MM.1S (cell line): ENCODE measurements around the gene ATP13A3.

Experiments used
- DNase-seq: peaks from one replicate; pipeline ENCODE4 v3.0.0-alpha.2; 2015
- H2AFZ ChIP-seq: fragments of 300-600 bp; sonication (generic); 2 replicates; pipeline ENCODE4 v1.6.0; 2016; ENCODE audit warnings: antibody characterized with exemption, low read length
- H3F3A ChIP-seq: fragments of 300-600 bp; sonication (generic); 2 replicates; pipeline ENCODE4 v1.6.1; 2016; ENCODE audit warnings: mild to moderate bottlenecking, antibody characterized with exemption, low read length, moderate library complexity, mixed read lengths; ENCODE audit not compliant: insufficient read depth
- H3K27ac ChIP-seq: fragments of 300-600 bp; sonication (generic); 2 replicates; pipeline ENCODE4 v1.5.1; 2016; ENCODE audit warnings: mild to moderate bottlenecking, low read length
- H3K27me3 ChIP-seq: fragments of 300-600 bp; sonication (generic); replicated peaks from 2 replicates; pipeline ENCODE4 v1.6.0; 2016; ENCODE audit warnings: low read length; ENCODE audit not compliant: insufficient read depth
- H3K36me3 ChIP-seq: fragments of 300-600 bp; sonication (generic); replicated peaks from 2 replicates; pipeline ENCODE4 v1.6.1; 2016; ENCODE audit warnings: mild to moderate bottlenecking, low read length, mixed read lengths; ENCODE audit not compliant: insufficient read depth
- H3K4me1 ChIP-seq: fragments of 300-600 bp; sonication (generic); 2 replicates; pipeline ENCODE4 v1.6.1; 2016; ENCODE audit warnings: low read length, mixed read lengths
- H3K4me2 ChIP-seq: fragments of 300-600 bp; sonication (generic); 2 replicates; pipeline ENCODE4 v1.6.0; 2016; ENCODE audit warnings: low read depth, low read length
- H3K4me3 ChIP-seq: fragments of 300-600 bp; sonication (generic); 2 replicates; pipeline ENCODE4 v1.5.1; 2016; ENCODE audit warnings: low read length, mixed read lengths
- H3K79me2 ChIP-seq: fragments of 300-600 bp; sonication (generic); 2 replicates; pipeline ENCODE4 v1.6.1; 2016; ENCODE audit warnings: mixed run types, low read length, mixed read lengths
- H3K9ac ChIP-seq: fragments of 300-600 bp; sonication (generic); 2 replicates; pipeline ENCODE4 v1.6.1; 2016; ENCODE audit warnings: low read length, mixed read lengths
- H3K9me2 ChIP-seq: fragments of 300-600 bp; sonication (generic); replicated peaks from 2 replicates; pipeline ENCODE4 v1.6.1; 2016; ENCODE audit warnings: mild to moderate bottlenecking, low read length, mixed read lengths; ENCODE audit not compliant: insufficient read depth
- H3K9me3 ChIP-seq: fragments of 300-600 bp; sonication (generic); replicated peaks from 2 replicates; pipeline ENCODE4 v1.6.1; 2016; ENCODE audit warnings: mild to moderate bottlenecking, low read length, mixed read lengths; ENCODE audit not compliant: insufficient read depth
- H4K20me1 ChIP-seq: fragments of 300-600 bp; sonication (generic); 2 replicates; pipeline ENCODE4 v1.6.1; 2016; ENCODE audit warnings: mild to moderate bottlenecking, low read length, moderate library complexity, mixed read lengths; ENCODE audit not compliant: insufficient read depth
- CTCF ChIP-seq: fragments of 300-600 bp; sonication (generic); IDR thresholded peaks from 2 replicates; pipeline ENCODE4 v1.5.1; 2016; ENCODE audit warnings: antibody characterized with exemption, low read length, mixed read lengths
- EZH2 ChIP-seq: fragments of 300-600 bp; sonication (generic); optimal IDR thresholded peaks from 2 replicates; pipeline ENCODE3; 2017; ENCODE audit warnings: low read depth, mild to moderate bottlenecking, antibody characterized with exemption, low read length, mixed read lengths
- EZH2phosphoT487 ChIP-seq: fragments of 300-600 bp; sonication (generic); IDR thresholded peaks from 2 replicates; pipeline ENCODE4 v1.6.1; 2018; ENCODE audit warnings: antibody characterized with exemption, low read length

The ATP13A3 gene

GRCh38 chr3:194446754-194447153 is 40.0 kb downstream of the ATP13A3 start:
- H3K9me2 ChIP-seq, result no peaks in the 10 kb centered on the region
- no peaks in the 10 kb centered on the region for H3K4me1 ChIP-seq
- no peaks in the 10 kb centered on the region for H3F3A ChIP-seq
- H3K27me3 ChIP-seq, result no peaks in the 10 kb centered on the region
- no peaks in the 10 kb centered on the region for H3K9me3 ChIP-seq
- peaks cover 12% of the 10 kb centered on the region for H3K36me3 ChIP-seq
- no peak overlapping the region for H3K27ac ChIP-seq
- no peak overlapping the region for H3K9ac ChIP-seq
- no peaks in the 10 kb centered on the region for H3K79me2 ChIP-seq
- no peak for DNase-seq
- no peak overlapping the region for H2AFZ ChIP-seq
- no peak overlapping the region for H3K4me2 ChIP-seq
- TF ChIP-seq CTCF (no peak), EZH2phosphoT487 (no peak), EZH2 (no peak)
- H4K20me1 ChIP-seq, result no peaks in the 10 kb centered on the region
- no peak overlapping the region for H3K4me3 ChIP-seq

GRCh38 chr3:194446172-194446571 is 40.6 kb downstream of the ATP13A3 start:
- Histone ChIP-seq H3K4me2 (no peak overlapping the region), H3K4me1 (no peaks in the 10 kb centered on the region), H3K9me2 (no peaks in the 10 kb centered on the region), H3K79me2 (no peaks in the 10 kb centered on the region), H3K9me3 (no peaks in the 10 kb centered on the region), H3K27ac (no peak overlapping the region), H3K9ac (no peak overlapping the region), H3F3A (no peaks in the 10 kb centered on the region), H3K4me3 (no peak overlapping the region), H3K27me3 (no peaks in the 10 kb centered on the region), H4K20me1 (no peaks in the 10 kb centered on the region), H3K36me3 (peaks cover 12% of the 10 kb centered on the region), H2AFZ (no peak overlapping the region)
- DNase-seq, result no peak
- TF ChIP-seq EZH2 (no peak), CTCF (no peak), EZH2phosphoT487 (no peak)

GRCh38 chr3:194443901-194444300 is 42.9 kb downstream of the ATP13A3 start:
- no peak for DNase-seq
- Histone ChIP-seq H4K20me1 (no peaks in the 10 kb centered on the region), H2AFZ (no peak overlapping the region), H3K9me2 (no peaks in the 10 kb centered on the region), H3K4me2 (no peak overlapping the region), H3K9ac (no peak overlapping the region), H3K4me3 (no peak overlapping the region), H3K9me3 (no peaks in the 10 kb centered on the region), H3K79me2 (no peaks in the 10 kb centered on the region), H3K27ac (no peak overlapping the region), H3K4me1 (no peaks in the 10 kb centered on the region), H3K36me3 (peaks cover 12% of the 10 kb centered on the region), H3F3A (no peaks in the 10 kb centered on the region), H3K27me3 (no peaks in the 10 kb centered on the region)
- no peak for TF ChIP-seq EZH2
- TF ChIP-seq CTCF, result no peak
- TF ChIP-seq EZH2phosphoT487, result no peak
